ENCODE results near the gene FGD3.

The FGD3 gene

GRCh38 chr9:93072383-93072795 is 125.1 kb downstream of the FGD3 start:
- DNase-seq (ENCODE audit: low read depth) = peak; percentile 37

GRCh38 chr9:93076101-93076791 is 128.9 kb downstream of the FGD3 start:
- TF ChIP-seq CTCF (IDR thresholded peaks at IDR 0.05; ENCODE audit: low read length, missing control alignments) = no peak
- no peak for DNase-seq (ENCODE audit: low read depth)
- no peak overlapping the region for H3K4me3 ChIP-seq (replicated peaks; ENCODE audit: low read depth, low read length)

More at GRCh38 chr9:93072383-93072795, 125.1 kb downstream of the FGD3 start:
- H3K4me3 ChIP-seq (replicated peaks; ENCODE audit: low read depth, low read length) = no peak overlapping the region
- no peak for TF ChIP-seq CTCF (IDR thresholded peaks at IDR 0.05; ENCODE audit: low read length, missing control alignments)

- H3K4me3 ChIP-seq (replicated peaks; ENCODE audit: low read depth, low read length) = no peak overlapping the region
- TF ChIP-seq CTCF (IDR thresholded peaks at IDR 0.05; ENCODE audit: low read length, missing control alignments) = no peak
- no peak for DNase-seq (ENCODE audit: low read depth)
Observed at GRCh38 chr9:93076792-93077128, 129.4 kb downstream of the FGD3 start.

- no peak for TF ChIP-seq CTCF (IDR thresholded peaks at IDR 0.05; ENCODE audit: low read length, missing control alignments)
- no peak for DNase-seq (ENCODE audit: low read depth)
- H3K4me3 ChIP-seq (replicated peaks; ENCODE audit: low read depth, low read length) = no peak overlapping the region
Observed at GRCh38 chr9:93077367-93077766, 130.0 kb downstream of the FGD3 start.

GRCh38 chr9:93077811-93078210 is 130.5 kb downstream of the FGD3 start:
- no peak for TF ChIP-seq CTCF (IDR thresholded peaks at IDR 0.05; ENCODE audit: low read length, missing control alignments)
- no peak overlapping the region for H3K4me3 ChIP-seq (replicated peaks; ENCODE audit: low read depth, low read length)
- DNase-seq (ENCODE audit: low read depth) = no peak

GRCh38 chr9:93079371-93079770 is 132.0 kb downstream of the FGD3 start:
- no peak for TF ChIP-seq CTCF (IDR thresholded peaks at IDR 0.05; ENCODE audit: low read length, missing control alignments)
- H3K4me3 ChIP-seq (replicated peaks; ENCODE audit: low read depth, low read length) = no peak overlapping the region
- DNase-seq (ENCODE audit: low read depth) = no peak

GRCh38 chr9:93080406-93080805 is 133.1 kb downstream of the FGD3 start:
- H3K4me3 ChIP-seq (replicated peaks; ENCODE audit: low read depth, low read length) = no peak overlapping the region
- DNase-seq (ENCODE audit: low read depth) = no peak
- TF ChIP-seq CTCF (IDR thresholded peaks at IDR 0.05; ENCODE audit: low read length, missing control alignments) = no peak
